Adrenal gland (tissue), 12 donors: ENCODE measurements around the gene ANKRD49. TPM values are rescaled to one million over a fixed set of nuclear protein-coding genes. Genes with fewer than 3 reads are reported as not detected.

Experiments
- DNase-seq, 7 donors: peaks; one replicate each; pipeline ENCODE4 v3.0.0-alpha.2; 2019 to 2020
- H3K27ac ChIP-seq, 5 donors: fragments of 200-600 bp; sonication (generic) in 4 of 5; 1 replicate in 3 of 5; 2 replicates in 2 of 5; pipeline versions ENCODE4 v1.5.1 to v1.8.0; 2016 to 2020; ENCODE audit warnings: mild to moderate bottlenecking in 1 of 5
- H3K27me3 ChIP-seq: fragments of 200-600 bp; 2 replicates; pipeline ENCODE4 v1.8.0; 2021
- H3K36me3 ChIP-seq, 2 donors: fragments of 200-600 bp; replicated peaks in 1 of 2; 1 replicate in 1 of 2; 2 replicates in 1 of 2; pipeline versions ENCODE4 v1.5.1 to v1.8.0; 2018 to 2022
- H3K4me1 ChIP-seq, 2 donors: fragments of 200-600 bp; replicated peaks in 1 of 2; 1 replicate in 1 of 2; 2 replicates in 1 of 2; pipeline versions ENCODE4 v1.5.1 to v1.8.0; 2018 to 2021
- H3K4me3 ChIP-seq, 4 donors: fragments of 200-600 bp; sonication (generic) in 3 of 4; one replicate each; pipeline ENCODE4 v1.5.1; 2016 to 2018
- H3K9me3 ChIP-seq, 3 donors: fragments of 200-600 bp; sonication (generic) in 1 of 3; replicated peaks in 1 of 3; 1 replicate in 2 of 3; 2 replicates in 1 of 3; pipeline versions ENCODE4 v1.5.1 to v1.8.0; 2016 to 2021
- CTCF ChIP-seq, 6 experiments: fragments of 450-650 bp in 4 of 6; fragments of 200-600 bp in 2 of 6; sonication (generic) in 1 of 6; IDR thresholded peaks; 1 replicate in 5 of 6; 2 replicates in 1 of 6; pipeline versions ENCODE4 v1.5.1 to v1.8.0; 2016 to 2021; ENCODE audit warnings: antibody characterized with exemption in 6 of 6, mild to moderate bottlenecking in 2 of 6, moderate library complexity in 1 of 6
- POLR2A ChIP-seq, 2 donors: fragments of 450-650 bp; IDR thresholded peaks; one replicate each; pipeline ENCODE4 v1.6.1; 2017; ENCODE audit warnings: antibody characterized with exemption in 2 of 2, mild to moderate bottlenecking in 2 of 2, moderate library complexity in 1 of 2
- WGBS, 4 donors: extraction: QIAGEN DNeasy Blood & Tissue Kit in 2 of 4; methylation state at CpG; one replicate each; pipeline versions ENCODE4 v1.1.5 to v1.1.7; 2013 to 2017; 5-methylcytosine and 5-hydroxymethylcytosine counted together
- intact Hi-C, 2 donors: fragments of 100-400 bp; cut with DNase I; formaldehyde crosslinking; loops; one replicate each; pipeline versions ENCODE4 v1.14.1 to v1.15.0; 2022 to 2023
- microRNA counts, 2 donors: library from miRNA; unstranded; fragments of <30 nt; microRNA quantifications; one replicate each; lab custom pipeline; 2016
- microRNA-seq, 3 donors: library from miRNA; unstranded; fragments of <30 nt; microRNA quantifications; one replicate each; pipeline ENCODE4, GENCODE V29; 2017 to 2020
- polyA plus RNA-seq, 3 donors: library from polyadenylated mRNA; stranded (reverse); fragments of 200-250 nt in 2 of 3; fragments of 350-450 nt in 1 of 3; fragmentation: Illumina TruSeq in 1 of 3; extraction: RNeasy Lipid Tissue Mini Kit (QIAGEN cat#74804) in 1 of 3; gene quantifications; one replicate each; pipeline ENCODE4 v1.2.3, GENCODE V29; 2013 to 2014
- small RNA-seq, 2 donors: library from RNA; depleted of rRNA; stranded (forward); fragments of <200 nt; gene quantifications; one replicate each; pipeline ENCODE3, GENCODE V24; 2016
- total RNA-seq, 9 donors: library from RNA; depleted of rRNA in 4 of 9; stranded (reverse); fragments of >200 nt in 4 of 9; fragments of 120-200 nt in 1 of 9; fragmentation: NEBNext Ultra II Directional in 1 of 9; extraction: Animal tissue kit (Norgen Biotek cat#: 25700) in 1 of 9; gene quantifications; one replicate each; pipeline versions ENCODE4 v1.1.0 to v1.2.4, GENCODE V29; 2013 to 2023
- donor health status: healthy with polysubstance abuse.
- donor health status: Bipolar disorder and iron deficiency.
- donor health status: DM: yes; HTN: yes; CAD: no.
- donor health status: DM: no; HTN: no; CAD: no.
- donor health status: DM: no; HTN: no; CAD: no.
- donor health status: DM: yes; HTN: yes; CAD: no.

ANKRD49 gene
- total and polyA plus RNA-seq, 12 donors: 5.0 to 33.7 (median 12.4) TPM

DNA sequence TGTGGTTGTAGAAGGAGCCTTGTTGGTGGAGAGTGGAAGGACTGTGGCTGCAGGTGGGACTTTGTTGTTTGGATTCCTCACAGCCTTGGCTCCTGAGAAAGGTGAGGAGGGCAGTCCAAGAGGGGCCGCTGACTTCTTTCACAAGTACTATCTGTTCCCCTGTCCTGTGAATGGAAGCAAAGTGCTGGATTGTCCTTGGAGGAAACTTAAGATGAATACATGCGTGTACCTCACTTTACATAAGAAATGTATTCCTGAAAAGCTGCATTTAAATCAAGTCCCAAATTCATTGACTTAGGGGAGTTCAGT lies 52.3 kb downstream of the ANKRD49 start:
- Histone ChIP-seq H3K4me1 (peaks cover 6 to 32% of the 10 kb centered on the region in 2 donors), H3K9me3 (no peaks in the 10 kb centered on the region), H3K4me3 (no peak overlapping the region), H3K27me3 (no peaks in the 10 kb centered on the region), H3K27ac (no peak overlapping the region), H3K36me3 (no peaks in the 10 kb centered on the region)
- no peak for TF ChIP-seq POLR2A (IDR thresholded peaks at IDR 0.05)
- TF ChIP-seq CTCF (IDR thresholded peaks at IDR 0.05): no peak
- 80 to 92% (median 89%) methylated on average over 2 of the region's 2 CpGs for WGBS, 4 donors
- intact Hi-C loops: no loop called here
- no peak for DNase-seq

DNA sequence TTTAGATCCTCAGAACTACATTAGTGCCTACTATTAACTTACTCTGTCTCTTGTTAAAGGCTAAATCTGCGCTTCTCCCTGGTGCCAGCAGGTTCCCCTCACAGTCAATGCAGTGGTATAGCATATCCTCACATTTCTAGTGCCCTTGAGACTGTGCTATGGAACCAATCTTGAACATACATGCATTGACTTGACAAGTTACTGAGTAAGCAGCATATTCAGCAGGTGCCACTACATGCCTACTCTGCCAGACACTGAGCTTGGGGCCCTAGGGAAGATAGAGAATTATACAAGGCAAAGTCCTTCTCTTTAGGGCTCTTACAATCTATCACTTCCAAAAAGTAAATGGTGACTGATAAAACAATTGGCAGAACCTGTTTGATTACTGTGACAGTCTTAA lies 53.1 kb downstream of the ANKRD49 start:
- peaks cover 6 to 32% of the 10 kb centered on the region in 2 donors for H3K4me1 ChIP-seq
- H3K9me3 ChIP-seq: no peaks in the 10 kb centered on the region
- DNase-seq: no peak
- no peak overlapping the region for H3K4me3 ChIP-seq
- WGBS, 4 donors: 83 to 100% (median 89%) methylated on average over 1 of the region's 1 CpG
- H3K27ac ChIP-seq: no peak overlapping the region
- intact Hi-C loops: no loop called here
- TF ChIP-seq CTCF (IDR thresholded peaks at IDR 0.05) (no peak), POLR2A (IDR thresholded peaks at IDR 0.05) (no peak)
- H3K27me3 ChIP-seq: no peaks in the 10 kb centered on the region
- no peaks in the 10 kb centered on the region for H3K36me3 ChIP-seq

DNA sequence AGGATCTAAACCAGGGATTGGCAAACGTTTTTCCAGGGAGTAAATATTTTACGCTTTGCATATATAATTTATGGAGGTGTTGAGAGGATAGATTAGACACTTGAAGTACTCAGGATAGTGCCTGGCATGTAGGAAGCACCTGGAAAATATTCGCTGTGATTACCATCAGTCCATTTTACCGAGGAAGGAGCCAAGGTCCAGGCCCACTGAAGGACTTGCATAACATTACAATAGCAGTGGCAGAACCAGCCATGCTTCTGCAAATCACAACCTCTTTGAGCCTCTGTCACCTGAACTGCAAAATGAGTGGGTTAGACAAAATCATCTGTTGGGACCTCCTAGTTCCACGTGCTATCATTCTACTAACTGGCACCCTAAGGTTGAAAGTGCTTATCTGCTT lies 55.4 kb downstream of the ANKRD49 start:
- Histone ChIP-seq H3K36me3 (no peaks in the 10 kb centered on the region), H3K27ac (no peak overlapping the region), H3K4me3 (no peak overlapping the region), H3K9me3 (no peaks in the 10 kb centered on the region), H3K27me3 (no peaks in the 10 kb centered on the region), H3K4me1 (peaks cover 6 to 28% of the 10 kb centered on the region in 2 donors)
- no peak for DNase-seq
- intact Hi-C loops: no loop called here
- 80 to 92% (median 86%) methylated on average over 5 of the region's 5 CpGs for WGBS, 4 donors
- TF ChIP-seq POLR2A (IDR thresholded peaks at IDR 0.05) (no peak), CTCF (IDR thresholded peaks at IDR 0.05) (no peak)

MicroRNAs within 50 kb of the gene (microRNA counts, 767-probe panel; counts per million panel counts)
- 0 counts per million in 2 donors for microRNA hsa-miR-548l (lab: Ali Mortazavi, UCI)

Small RNA genes within 50 kb of the gene (microRNA-seq; reads per million reads assigned to microRNA genes)
- gene MIR548L: 1.1 to 4.9 (median 1.5) reads per million in 3 donors

Small RNA genes within 50 kb of the gene (small RNA-seq; reads per million reads assigned to genes)
- 0 reads per million in 2 donors for gene MIR548L

Other genes starting within 250 kb of the ANKRD49 start
- under 1 TPM in 1 of 9 donors, not detected in 8; 0.50 TPM for gene IZUMO1R, start 189.4 kb upstream of the ANKRD49 start, total RNA-seq
- not detected for gene IZUMO1R, start 189.4 kb upstream of the ANKRD49 start, polyA plus RNA-seq
- 1 to 10 TPM in 1 of 9 donors, under 1 TPM in 7, not detected in 1; 0.17 to 1.5 (median 0.42) TPM for gene GPR83, start 92.6 kb upstream of the ANKRD49 start, total RNA-seq
- gene GPR83, start 92.6 kb upstream of the ANKRD49 start, polyA plus RNA-seq: under 1 TPM; 0.20 to 0.55 (median 0.40) TPM
- gene MRE11, start 140 bp upstream of the ANKRD49 start, total RNA-seq: 10 to 100 TPM in 7 of 9 donors, 1 to 10 TPM in 2; 7.6 to 29.0 (median 15.8) TPM
- gene MRE11, start 140 bp upstream of the ANKRD49 start, polyA plus RNA-seq: 1 to 10 TPM; 4.3 to 8.9 (median 5.0) TPM
- under 1 TPM in 1 of 9 donors, not detected in 8; 0.17 TPM for gene C11orf97, start 18.5 kb downstream of the ANKRD49 start, total RNA-seq
- gene C11orf97, start 18.5 kb downstream of the ANKRD49 start, polyA plus RNA-seq: not detected
- 1 to 10 TPM; 2.5 to 5.8 (median 4.2) TPM for gene FUT4, start 49.9 kb downstream of the ANKRD49 start, total RNA-seq
- 1 to 10 TPM in 1 of 3 donors, under 1 TPM in 2; 0.61 to 1.4 (median 0.72) TPM for gene FUT4, start 49.9 kb downstream of the ANKRD49 start, polyA plus RNA-seq
- 1 to 10 TPM in 6 of 9 donors, under 1 TPM in 3; 0.12 to 3.0 (median 1.6) TPM for gene PIWIL4, start 73.4 kb downstream of the ANKRD49 start, total RNA-seq
- gene PIWIL4, start 73.4 kb downstream of the ANKRD49 start, polyA plus RNA-seq: 1 to 10 TPM in 2 of 3 donors, under 1 TPM in 1; 0.71 to 2.9 (median 2.9) TPM